Adipose tissue (tissue), 3 donors: ENCODE measurements around the gene DMRT3. TPM values are rescaled to one million over a fixed set of nuclear protein-coding genes. Genes with fewer than 3 reads are reported as not detected.

Source experiments
- H3K27ac ChIP-seq: one replicate; pipeline ENCODE4 v1.5.1; 2013; ENCODE audit warnings: low read depth, low read length
- WGBS, 3 donors: extraction: QIAGEN DNeasy Blood & Tissue Kit; methylation state at CpG; one replicate each; pipeline ENCODE4 v1.1.7; 2013; 5-methylcytosine and 5-hydroxymethylcytosine counted together
- polyA plus RNA-seq, 3 donors: library from polyadenylated mRNA; stranded (reverse); fragments of 200-250 nt; gene quantifications; one replicate each; pipeline ENCODE4 v1.2.3, GENCODE V29; 2013
- donor health status: healthy with polysubstance abuse.
- donor health status: Bipolar disorder and iron deficiency.
- donor health status: healthy.

Gene DMRT3
- polyA plus RNA-seq, 3 donors: 0.05 to 0.79 TPM; not detected in 1

DNA sequence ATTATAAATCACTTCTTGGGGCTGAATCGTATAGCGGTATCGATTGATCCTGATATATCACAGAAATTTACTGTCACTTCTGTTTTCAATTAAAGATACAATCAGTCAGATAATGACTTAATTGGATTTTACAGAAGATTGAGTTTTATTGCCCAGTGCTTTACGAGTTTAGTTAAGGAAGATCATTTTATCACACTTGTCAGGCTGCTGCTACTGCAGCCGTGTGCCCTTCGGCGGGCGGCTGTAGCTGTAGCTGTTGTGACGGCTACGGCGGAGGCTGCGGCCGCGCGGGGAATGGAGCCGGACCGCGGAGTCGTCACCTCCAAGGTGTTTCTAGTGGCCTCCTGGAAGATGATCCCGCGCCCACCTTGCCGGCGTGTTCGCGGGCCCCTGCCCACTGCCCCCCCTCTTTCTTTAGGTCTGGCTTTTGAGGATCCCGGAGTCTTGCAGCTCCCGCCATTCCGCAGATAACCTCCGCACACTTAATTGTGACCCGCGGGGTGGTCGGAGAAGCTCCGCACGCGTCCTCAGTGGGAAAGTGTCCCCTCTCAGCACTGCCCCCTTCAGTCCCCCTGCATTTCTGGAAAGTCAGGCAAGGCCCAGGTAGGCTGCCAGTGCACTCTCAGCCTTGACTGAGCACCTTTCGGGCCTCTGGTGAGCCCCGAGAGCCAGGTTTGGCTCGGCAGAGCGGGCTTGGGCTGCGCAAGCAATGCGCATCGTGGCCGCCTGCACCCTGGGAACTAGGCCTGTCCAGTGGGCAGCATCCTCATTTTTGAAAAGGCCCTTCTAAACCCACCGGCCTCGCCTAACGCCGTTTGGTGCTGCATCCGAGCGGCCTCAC lies 6.9 kb upstream of the DMRT3 start:
- 7 to 12% (median 10%) methylated on average over 49 of the region's 49 CpGs for WGBS, 3 donors
- no peak overlapping the region for H3K27ac ChIP-seq

DNA sequence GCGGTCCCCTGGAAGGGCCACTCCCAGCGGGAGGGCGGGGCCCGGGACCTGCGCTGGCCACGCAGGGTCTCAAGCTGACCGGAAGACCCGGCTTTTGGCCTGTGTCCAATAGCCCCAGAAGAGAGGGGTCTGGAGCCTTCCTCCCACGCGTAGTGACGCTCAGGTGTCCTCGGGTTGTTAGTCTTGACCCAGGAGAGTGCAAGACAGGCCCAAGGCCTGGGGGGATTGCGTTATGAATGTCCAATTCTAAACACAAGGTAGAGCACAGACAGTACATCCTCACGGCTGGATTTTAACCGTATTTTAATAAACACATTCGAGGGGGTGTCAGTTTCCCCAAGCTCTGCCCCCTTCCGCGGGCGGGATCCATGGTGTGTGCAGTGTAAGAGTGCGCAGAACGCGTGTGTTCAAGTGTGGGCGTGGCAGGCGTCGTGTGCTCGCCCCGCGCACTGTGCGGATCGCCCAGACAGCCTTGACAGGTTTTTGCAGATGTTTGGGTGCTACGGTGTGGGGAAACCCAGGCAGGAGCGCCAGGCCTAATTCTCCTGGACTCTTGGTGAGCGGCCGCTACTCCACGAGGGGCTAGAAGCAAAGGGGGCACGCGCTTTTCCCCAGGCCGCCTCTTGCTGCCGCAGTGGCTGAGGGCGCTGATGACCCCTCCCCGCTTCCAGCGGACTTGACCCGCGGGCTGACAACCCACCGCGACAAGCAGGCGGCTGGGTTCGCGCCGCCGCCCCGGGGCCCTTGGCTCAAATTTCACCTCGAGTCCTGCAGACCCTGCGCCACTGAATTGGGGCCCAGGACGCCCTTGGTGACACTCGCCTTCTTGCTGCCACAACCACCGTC lies 6.1 kb upstream of the DMRT3 start:
- 8 to 9% (median 9%) methylated on average over 55 to 57 of the region's 57 CpGs for WGBS, 3 donors
- H3K27ac ChIP-seq: no peak overlapping the region

DNA sequence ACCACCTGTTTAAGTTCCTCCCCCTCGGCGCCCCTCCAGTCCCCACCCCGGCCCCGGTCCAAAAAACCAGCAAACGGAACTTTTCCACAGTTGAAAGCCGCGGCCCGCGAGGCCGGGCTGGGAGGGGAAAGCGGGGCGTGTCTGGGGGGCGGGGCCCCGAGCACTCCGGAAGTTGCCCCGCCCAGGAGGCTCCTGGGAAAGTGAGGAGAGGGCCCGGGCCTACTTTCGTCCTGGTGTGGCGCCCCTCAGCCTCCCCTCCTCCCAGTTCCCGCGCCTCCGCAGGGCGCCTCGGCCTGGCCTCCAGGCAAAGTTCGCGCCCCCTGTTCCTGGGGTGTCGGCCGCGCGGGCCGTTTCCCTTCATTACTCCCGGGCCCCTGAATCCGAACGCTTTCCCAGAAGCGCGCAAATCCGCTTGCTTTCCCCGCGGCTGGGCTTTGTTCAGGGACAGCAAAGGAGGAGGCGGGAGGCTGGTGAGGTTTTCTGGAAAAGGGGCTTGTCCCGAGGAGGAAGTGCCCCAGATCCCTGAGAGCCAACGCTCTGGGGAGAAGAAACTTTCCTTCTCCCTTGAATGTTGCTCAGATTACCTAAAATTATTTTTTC lies 4.5 kb upstream of the DMRT3 start:
- no peak overlapping the region for H3K27ac ChIP-seq
- 2 to 4% (median 3%) methylated on average over 30 to 42 of the region's 42 CpGs for WGBS, 3 donors

DNA sequence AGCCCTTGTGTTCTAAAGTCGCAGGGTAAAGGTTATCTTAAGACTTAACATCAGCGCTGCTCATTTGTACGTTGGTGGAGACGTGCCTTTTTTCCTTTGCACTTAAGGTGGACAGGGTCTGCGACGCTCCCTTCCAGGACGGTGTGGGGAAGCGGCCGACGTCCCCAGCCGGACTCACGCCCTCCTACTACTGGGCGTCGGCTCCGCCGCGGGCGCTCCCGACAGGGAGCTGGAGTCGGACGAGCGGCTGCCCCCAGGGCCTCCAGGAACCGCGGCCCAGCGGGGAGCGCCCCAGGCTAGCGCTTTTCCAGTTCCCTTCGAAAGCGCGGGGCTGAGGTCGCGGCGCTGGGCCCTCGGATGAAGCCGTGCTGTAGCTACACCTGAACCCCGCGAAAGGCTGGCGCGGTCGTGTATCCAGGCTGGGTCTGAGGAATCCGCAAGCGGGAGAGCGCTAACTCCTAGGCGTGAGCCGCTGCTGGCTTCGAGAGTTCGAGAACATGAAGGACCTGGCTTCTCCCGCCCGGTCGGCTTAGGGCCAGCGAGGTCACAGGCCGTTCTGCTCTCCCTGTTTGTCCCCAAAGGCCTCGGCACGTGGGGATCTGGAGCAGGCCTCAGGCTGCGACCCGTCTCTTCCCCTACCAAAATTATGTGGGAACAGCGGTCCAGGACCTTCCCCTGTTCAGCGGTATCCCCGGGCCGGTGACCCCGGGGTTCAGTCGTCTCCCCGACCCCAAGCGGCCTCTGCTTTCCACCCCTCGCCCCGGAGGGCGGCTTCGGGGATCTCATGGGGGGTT lies 3.8 kb upstream of the DMRT3 start:
- 6 to 11% (median 7%) methylated on average over 68 of the region's 68 CpGs for WGBS, 3 donors
- no peak overlapping the region for H3K27ac ChIP-seq

DNA sequence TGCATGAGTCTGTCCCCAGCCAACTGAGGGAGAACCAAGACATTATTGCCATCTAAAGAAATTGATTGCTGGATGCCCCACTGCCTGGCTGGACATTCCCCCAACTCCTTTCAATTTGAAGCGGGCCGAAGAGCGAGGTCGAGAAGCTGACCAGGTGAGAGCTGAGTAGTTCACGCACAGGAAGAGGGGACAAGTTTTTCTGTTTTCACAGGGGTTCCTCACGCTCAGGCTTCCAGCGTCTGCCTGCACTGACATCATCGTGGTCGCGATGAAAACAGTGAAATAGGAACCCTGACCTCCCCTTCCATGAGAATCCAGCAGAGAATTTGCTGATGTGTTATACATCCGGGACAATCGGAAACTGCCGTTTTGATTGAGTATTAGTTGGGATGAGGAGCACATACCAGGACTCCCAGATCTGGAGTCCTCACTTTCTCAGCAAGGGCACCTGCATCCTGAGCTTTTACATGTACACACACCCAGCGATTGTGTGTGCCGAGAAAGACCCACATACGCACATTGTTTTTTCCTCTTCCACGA lies 3.1 kb upstream of the DMRT3 start:
- 16 to 34% (median 19%) methylated on average over 17 of the region's 17 CpGs for WGBS, 3 donors
- no peak overlapping the region for H3K27ac ChIP-seq

DNA sequence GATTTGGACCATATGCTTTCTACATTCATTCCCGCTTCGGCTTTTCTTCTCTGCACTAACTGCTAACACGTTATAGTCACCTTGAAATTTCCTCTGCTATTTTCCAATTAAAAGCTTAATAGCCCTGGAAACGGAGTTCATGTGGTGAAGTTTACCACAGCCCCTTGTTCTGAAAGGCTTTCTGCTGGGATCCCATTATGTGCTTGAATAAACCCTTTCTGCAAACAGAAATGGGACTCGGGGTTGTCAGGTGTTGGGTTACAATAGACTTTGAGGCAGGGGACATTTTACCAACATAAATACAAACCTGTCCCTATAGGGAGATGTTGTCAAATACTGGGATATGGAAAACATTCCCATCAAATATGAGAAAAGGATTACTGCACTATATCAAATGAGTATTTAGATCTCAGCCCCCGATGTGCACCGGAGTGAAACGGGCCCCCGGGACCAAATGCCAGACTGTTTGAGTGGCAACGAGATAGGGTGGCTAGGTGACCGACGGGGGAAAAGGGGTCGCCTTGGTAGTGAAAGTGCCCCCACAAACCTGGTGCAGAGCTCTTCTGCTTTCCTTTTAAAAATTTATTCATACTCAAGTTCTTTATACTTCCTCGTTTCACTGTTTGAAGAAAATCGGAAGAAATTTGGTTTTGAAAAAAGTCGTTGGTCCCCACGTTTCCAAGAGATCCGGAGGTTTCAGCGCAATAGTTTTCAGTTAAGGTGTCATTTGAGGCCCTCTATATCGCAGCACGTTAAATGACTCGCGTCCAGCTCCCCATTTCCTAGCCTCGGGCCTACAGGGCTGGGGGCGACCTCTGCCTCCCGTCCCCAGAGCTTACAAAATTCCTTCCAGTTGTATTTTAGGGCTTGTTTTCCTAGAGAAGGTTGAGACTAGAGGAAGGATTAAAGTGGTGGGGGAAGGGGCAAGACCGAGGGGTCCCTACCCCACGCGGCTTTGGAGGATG lies 2.1 kb upstream of the DMRT3 start:
- WGBS, 3 donors: 9 to 13% (median 9%) methylated on average over 29 of the region's 29 CpGs
- H3K27ac ChIP-seq: no peak overlapping the region

DNA sequence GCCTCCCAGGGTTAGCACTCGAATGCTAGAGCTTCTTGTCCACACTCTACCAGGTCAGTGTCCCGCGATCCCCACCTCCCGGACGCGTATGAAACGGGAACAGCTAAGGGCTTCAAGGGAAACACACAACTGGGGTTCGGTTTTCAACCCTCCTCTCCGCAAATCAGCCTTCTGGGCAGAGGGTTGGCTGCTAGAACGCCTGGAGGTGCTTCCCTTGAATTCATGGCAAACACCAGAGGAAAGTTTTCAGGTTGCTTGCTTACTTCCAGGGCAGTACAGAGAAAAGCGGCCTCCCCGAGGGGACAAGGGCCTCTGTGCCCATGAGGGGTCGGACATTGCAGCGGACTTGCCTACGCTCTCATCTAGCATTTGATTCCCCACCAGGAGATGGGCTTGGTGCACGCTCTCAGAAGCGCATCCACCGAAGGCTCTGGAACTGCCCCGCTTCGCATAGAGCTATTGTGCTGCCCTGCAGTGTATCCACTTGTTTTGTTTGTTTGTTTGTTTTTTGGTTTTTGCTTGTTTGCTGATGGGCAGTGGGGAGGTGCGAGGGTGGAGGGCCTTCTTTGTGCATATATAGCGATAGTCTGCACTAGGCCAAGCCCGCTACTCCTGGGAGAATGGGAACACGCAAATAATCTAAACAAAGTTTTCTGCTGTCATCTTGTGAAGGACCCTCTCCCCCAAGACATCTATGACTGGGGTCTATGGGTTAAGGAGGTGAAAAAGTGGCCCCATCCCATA lies 1.3 kb upstream of the DMRT3 start:
- WGBS, 3 donors: 9 to 23% (median 10%) methylated on average over 24 of the region's 24 CpGs
- no peak overlapping the region for H3K27ac ChIP-seq

DNA sequence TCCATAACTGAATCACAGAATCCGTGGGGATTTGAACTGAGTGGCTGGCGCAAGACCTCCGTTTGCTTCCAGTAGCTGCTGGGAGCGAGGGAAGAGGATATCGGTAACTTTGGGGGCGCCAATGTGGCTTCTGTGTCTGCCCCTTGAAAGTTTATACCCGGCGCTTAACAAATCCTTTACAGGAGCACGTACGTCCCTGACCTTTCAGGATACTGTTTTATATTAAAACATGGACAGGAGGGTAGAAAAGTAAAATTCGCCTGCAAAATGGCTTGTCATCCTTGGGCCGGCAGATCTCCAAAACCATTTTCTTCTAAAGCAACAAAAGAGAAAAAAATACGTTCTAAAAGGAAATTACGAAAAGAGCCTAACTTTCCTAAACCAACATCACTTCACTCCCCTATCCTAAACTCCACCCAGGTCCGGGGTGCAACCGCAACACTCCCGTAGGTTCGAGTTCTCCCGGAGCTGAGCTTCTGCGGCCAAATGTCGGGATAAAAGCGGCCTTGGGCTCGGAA lies 656 bp upstream of the DMRT3 start:
- no peak overlapping the region for H3K27ac ChIP-seq
- WGBS, 3 donors: 6 to 9% (median 7%) methylated on average over 23 of the region's 23 CpGs

DNA sequence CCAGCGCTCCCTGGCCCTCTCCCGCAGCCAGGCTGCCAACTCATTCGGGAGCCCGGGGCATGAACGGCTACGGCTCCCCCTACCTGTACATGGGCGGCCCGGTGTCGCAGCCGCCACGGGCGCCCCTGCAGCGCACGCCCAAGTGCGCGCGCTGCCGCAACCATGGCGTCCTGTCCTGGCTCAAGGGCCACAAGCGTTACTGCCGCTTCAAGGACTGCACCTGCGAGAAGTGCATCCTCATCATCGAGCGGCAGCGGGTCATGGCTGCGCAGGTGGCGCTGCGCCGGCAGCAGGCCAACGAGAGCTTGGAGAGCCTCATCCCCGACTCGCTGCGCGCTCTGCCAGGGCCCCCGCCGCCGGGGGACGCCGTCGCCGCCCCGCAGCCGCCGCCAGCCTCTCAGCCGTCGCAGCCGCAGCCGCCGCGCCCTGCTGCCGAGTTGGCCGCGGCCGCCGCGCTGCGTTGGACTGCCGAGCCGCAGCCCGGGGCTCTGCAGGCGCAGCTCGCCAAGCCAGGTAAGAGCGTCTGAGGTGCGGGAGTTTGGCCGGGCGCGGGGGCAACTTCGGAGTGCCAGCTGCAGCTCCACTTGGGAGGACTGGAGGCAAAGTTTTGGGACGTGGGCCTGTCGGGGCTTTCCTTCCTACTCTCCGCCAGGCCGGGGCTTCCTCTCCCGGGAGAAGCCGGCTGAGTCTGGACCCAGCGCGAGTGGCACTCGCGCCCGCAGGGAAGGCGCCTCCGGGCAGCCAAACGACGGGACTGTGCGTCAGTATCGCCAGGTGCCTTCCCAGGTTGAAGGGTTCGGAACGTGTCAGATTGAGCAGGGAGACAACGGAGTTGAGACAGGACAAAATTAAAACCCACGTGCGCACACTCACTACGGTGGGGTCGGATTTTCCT lies 735 bp downstream of the DMRT3 start:
- H3K27ac ChIP-seq: no peak overlapping the region
- WGBS, 3 donors: 2 to 7% (median 3%) methylated on average over 79 to 92 of the region's 92 CpGs

DNA sequence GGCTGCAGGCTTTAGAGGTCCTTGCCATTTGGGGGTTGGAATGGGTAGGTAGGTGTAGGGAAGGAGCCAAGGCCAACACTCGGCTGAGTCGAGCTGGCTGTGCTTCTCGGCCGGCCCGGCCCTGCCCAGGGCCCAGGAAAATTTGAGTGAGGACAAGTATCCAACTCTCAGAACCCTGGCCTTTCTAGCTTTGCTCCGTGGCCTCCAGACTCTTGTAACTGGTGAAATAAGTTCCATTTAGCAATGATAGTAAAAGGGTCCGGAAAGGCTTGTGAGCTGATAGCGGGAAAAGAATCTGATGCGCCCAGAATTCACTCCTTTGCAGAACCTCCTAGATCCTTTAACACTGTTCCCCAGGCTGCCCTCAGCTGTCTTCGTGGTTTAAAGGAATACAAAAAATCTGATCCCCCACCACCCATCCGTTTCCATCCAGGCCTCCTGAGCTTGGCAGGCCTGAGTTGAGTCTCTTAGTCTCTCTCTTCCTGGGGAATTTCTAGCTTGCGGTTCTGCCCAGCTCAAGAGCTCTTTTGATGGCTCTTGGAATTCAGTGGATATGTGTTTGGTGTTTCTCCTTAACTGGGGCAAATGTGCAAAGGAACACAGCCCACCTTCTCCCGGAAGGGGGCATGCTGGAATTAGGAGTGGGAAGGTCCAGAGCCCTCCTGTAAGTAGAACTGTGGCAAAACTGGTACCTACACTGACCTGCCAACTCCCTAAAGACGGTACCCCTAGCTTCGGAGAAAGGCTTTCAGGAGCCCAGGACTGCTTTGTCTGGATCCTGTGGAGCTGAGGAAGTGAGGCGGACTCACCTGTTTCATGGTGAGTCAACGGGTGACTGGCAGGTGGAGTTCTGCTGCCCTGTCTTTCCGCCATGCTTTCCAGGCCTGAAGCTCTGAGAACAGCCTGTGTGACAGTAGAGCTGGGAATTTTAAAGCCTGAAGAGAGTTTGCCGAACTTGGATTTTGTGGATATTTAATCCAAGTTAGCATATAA lies 1.7 kb downstream of the DMRT3 start:
- H3K27ac ChIP-seq: no peak overlapping the region
- 23 to 43% (median 26%) methylated on average over 19 of the region's 19 CpGs for WGBS, 3 donors

DNA sequence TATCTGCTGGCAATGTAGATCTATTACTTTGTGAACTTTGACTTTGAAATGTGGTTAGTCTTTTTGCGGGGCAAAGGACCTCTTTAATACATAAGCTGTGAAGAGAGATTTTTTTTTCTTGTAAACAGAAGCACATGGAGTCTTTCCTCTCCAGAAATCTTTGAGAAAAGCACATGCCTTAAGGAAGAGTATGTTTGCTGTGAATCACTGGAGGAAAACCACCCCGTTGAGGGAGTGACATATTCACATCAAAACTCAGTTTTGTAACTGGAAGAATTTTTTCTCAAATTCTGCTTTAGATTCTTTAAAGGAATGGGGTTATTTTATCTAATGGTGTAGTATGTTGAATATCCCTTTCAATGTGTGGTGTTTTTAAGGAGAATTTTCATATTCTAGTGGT lies 3.5 kb downstream of the DMRT3 start:
- H3K27ac ChIP-seq: no peak overlapping the region
- 17 to 34% (median 24%) methylated on average over 2 of the region's 2 CpGs for WGBS, 3 donors

DNA sequence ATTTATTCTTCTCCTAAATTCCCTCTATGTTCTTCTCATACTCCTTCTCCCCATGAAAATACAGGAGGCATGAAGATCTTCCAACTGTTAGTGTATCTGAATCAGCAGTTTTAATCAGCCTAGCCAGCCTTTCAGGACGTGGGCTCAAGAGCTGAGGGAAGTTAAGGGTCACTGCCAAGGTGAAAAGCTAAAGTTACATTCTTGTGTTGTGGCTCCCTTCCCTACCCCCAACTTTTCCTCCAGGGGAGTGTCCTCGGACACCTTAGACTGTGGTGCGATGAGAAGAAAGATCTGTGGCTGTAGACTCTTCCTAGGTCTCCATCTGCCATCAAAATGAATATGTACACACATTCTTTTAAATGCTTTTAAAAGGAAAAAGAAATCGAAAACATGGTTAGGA lies 4.2 kb downstream of the DMRT3 start:
- WGBS, 3 donors: 7 to 22% (median 10%) methylated on average over 4 of the region's 4 CpGs
- no peak overlapping the region for H3K27ac ChIP-seq

DNA sequence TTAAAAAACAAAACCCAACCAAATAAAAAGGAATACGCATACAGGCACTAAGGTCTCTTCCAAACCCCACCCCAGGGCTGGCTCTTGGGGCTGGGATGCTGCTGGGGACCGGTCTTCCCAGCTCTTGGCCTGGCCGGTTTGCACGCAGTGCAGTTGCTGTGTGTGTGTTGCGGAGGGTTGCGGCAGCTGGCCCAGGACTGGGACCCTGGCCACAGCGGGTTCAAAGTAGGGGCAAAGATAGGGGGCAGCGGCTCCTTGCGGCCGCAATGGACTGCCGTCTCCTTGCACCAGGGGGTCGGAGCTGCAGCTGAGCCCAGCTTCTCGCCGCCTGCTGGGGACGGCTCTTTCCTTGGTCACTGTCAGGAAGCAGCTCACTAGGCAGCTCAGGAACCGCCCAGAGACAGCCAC lies 5.0 kb downstream of the DMRT3 start:
- no peak overlapping the region for H3K27ac ChIP-seq
- 13 to 47% (median 21%) methylated on average over 16 of the region's 16 CpGs for WGBS, 3 donors
